ENCODE data around the gene CAMTA1. TPM values are rescaled to one million over a fixed set of nuclear protein-coding genes. Genes with fewer than 3 reads are reported as not detected.

CAMTA1 gene
- total and polyA plus RNA-seq, 9 of the 15 experiments (the other 6 are each of a cell fraction or from before 2014, with no cell fraction given): 43.9 to 161 (median 65.9) TPM

DNA sequence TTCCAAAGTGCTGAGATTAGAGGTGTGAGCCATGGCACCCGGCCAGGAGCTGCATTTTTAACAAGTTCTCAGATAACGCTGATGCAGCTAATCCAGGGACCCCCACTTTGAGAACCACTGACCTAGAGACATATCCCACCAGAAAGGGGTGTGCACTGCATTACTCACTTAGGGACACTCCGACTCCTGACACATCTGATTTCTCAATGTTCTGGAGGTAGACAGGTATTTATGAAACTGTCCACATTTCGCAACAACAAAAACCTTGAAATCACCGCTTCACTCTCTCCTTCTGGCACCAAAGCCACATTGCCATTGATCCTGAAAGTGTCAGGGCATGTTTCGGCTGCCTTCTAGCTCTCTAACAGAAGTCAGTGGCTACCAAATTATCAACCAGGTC is 23.2 kb upstream of the CAMTA1 start (continued):
- TF ChIP-seq FOSL1 (tag; conservative IDR thresholded peaks at IDR 0.05) (no peak), CREB1 (IDR thresholded peaks at IDR 0.05) (no peak), CREB1 (CRISPR knock-in tag; IDR thresholded peaks at IDR 0.05) (no peak), MAFK (IDR thresholded peaks at IDR 0.05; ENCODE audit: low read length) (0 out of 2 replicates have a peak, but pooled peaks have one; percentile 3), ZNF316 (IDR thresholded peaks at IDR 0.05) (peak; percentile 56; the same call in 1 of the 2 replicates), EP300 (IDR thresholded peaks at IDR 0.05; ENCODE audit: low read length) (no peak), CUX1 (CRISPR knock-in tag; IDR thresholded peaks at IDR 0.05) (no peak), NFIC (IDR thresholded peaks at IDR 0.05) (peak; percentile 48; the same call in 1 of the 2 replicates), RFX7 (CRISPR knock-in tag; IDR thresholded peaks at IDR 0.05) (no peak), JUNB (CRISPR knock-in tag; conservative IDR thresholded peaks at IDR 0.05) (no peak), ZNF395 (CRISPR knock-in tag; IDR thresholded peaks at IDR 0.05) (no peak), ZNF507 (tag; conservative IDR thresholded peaks at IDR 0.05) (no peak), CEBPB (tag; IDR thresholded peaks at IDR 0.05) (peak; percentile 75), BDP1 (IDR thresholded peaks at IDR 0.05; ENCODE audit: insufficient read depth, insufficient read length) (no peak), RAD51 (IDR thresholded peaks at IDR 0.05; ENCODE audit: borderline replicate concordance, low read depth) (no peak), PCBP2 (IDR thresholded peaks at IDR 0.05; ENCODE audit: low read depth, low read length, poor library complexity, severe bottlenecking) (no peak), MAFF (IDR thresholded peaks at IDR 0.05; ENCODE audit: low read length) (peak; percentile 14; the same call in 1 of the 2 replicates), LARP7 (IDR thresholded peaks at IDR 0.05) (no peak), PTTG1 (tag; IDR thresholded peaks at IDR 0.05; ENCODE audit: low read depth) (no peak), CEBPG (CRISPR knock-in tag; IDR thresholded peaks at IDR 0.05) (no peak), CEBPG (tag; conservative IDR thresholded peaks at IDR 0.05 in 1 of 2, IDR thresholded peaks at IDR 0.05 in 1 of 2) (0 out of 4 replicates have a peak, but pooled peaks have one; percentile 9 to 23), RBM25 (IDR thresholded peaks at IDR 0.05; ENCODE audit: low read depth, low read length, severe bottlenecking) (no peak), ESRRB (CRISPR knock-in tag; IDR thresholded peaks at IDR 0.05; ENCODE audit: borderline replicate concordance) (no peak)
- TF ChIP-seq, protein P1, sequence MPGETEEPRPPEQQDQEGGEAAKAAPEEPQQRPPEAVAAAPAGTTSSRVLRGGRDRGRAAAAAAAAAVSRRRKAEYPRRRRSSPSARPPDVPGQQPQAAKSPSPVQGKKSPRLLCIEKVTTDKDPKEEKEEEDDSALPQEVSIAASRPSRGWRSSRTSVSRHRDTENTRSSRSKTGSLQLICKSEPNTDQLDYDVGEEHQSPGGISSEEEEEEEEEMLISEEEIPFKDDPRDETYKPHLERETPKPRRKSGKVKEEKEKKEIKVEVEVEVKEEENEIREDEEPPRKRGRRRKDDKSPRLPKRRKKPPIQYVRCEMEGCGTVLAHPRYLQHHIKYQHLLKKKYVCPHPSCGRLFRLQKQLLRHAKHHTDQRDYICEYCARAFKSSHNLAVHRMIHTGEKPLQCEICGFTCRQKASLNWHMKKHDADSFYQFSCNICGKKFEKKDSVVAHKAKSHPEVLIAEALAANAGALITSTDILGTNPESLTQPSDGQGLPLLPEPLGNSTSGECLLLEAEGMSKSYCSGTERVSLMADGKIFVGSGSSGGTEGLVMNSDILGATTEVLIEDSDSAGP (CRISPR knock-in tag; IDR thresholded peaks at IDR 0.05): no peak
